NOMO-1 treated with dmso at 0.1 percent for 144 hours (cell line): Measurements from ENCODE around the gene CDC42SE2.
A peak's percentile ranks its signal among the peaks of the same experiment; 100 is the strongest.
"Not testable (repeated sequence)": the region's sequence is repeated elsewhere in the genome, so short reads cannot be mapped to it uniquely, and the experiment has no call there.

Experiments
- DNase-seq: peaks from one replicate; lab custom pipeline; 2025; ENCODE audit not compliant: unreplicated experiment; lab: John Stamatoyannopoulos, UW

CDC42SE2 gene

DNA sequence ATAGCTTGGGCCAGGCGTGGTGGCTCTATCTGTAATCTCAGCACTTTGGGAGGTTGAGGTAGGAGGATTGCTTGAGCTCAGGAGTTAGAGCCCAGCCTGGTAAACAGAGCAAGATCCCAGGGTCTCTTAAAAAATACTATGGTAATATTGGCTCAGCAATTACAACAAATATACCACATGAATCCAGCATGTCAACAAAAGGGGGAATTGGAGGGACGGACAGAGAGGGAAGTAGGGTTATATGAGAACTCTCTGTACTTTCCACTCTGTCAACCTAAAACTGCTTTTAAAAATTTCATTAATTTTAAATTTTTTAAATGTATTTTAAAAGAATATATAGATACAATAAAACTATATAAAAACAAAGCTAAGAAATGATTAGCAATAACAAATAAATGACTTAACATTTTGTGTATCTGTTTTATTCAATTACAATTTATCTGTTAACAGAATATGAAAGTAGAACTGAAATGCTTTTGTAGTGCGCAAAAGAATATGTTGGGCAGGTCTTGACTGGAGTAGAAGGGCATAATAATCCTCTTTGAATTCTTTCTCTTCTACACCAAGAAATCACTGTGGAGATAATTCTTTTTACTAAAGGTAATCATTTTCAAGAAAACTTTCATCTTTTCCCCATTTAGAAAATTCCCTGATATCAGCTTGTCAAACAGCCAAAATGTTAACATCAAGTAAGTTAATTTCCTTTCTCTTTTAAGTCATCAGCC lies 12.9 kb upstream of the CDC42SE2 start:
- DNase-seq: no peak

DNA sequence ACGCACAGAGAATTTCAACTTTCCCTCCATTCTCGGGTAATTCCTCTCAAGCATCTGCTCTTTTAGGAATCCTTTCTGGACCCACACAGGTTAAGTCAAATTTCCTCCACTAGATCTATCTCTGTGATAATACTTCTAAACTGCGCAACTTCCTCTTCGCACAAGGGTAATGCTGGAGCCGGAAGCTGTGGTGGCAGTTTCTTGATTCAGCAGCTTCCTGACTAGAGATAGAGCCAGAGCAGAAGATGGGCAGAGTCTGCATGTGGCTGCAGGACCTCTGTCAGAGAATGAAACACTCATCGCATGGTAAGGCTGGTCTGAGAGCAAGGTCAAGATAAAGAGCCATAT lies 11.1 kb upstream of the CDC42SE2 start:
- DNase-seq: peak; percentile 94

DNA sequence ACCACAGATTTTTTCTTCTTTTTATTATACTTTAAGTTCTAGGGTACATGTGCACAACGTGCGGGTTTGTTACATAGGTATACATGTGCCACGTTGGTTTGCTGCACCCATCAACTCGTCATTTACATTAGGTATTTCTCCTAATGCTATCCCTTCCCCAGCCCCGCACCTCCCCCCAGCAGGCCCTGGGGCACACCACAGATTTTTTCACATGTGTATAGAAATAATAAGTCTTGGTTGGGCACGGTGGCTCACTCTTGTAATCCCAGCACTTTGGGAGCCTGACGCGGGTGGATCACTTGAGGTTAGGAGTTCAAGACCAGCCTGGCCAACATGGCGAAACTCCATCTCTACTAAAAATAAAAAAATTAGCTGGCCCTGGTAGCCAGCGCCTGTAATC lies 9.8 kb upstream of the CDC42SE2 start:
- DNase-seq: not testable (repeated sequence)

DNA sequence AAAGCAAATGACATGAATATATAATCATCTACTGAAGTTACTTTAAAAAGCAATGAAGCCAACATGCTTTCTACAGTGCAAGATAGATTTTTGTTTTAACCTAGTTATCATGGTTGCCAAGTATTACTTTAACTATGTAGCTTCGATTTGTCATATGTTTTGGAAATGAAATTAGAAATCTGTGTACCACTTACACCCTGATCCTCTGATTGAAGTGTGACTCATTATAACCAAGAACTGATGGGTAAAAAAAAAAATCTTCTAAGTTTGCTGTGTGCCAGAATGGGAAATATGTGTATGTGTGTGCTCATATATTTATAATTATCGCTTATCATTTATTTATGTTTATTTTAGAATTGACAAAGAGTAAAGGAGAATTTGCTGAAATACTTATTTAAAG lies 9.1 kb upstream of the CDC42SE2 start:
- no peak for DNase-seq

DNA sequence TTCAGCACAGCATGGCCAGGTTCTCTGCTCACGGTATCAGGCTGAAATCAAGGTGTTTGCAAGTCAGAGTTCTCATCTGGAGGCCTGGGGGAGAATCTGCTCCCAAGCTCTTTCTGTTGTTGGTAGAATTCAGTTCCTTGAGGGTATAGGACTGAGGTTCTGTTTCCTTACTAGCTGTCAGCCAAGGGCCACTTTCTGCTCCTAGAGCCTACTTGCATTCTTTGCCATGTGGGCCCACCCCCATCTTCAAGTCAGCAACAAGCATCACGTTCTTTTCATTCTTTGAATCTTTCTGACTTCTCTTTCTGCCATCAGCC lies 7.4 kb upstream of the CDC42SE2 start:
- DNase-seq: no peak

DNA sequence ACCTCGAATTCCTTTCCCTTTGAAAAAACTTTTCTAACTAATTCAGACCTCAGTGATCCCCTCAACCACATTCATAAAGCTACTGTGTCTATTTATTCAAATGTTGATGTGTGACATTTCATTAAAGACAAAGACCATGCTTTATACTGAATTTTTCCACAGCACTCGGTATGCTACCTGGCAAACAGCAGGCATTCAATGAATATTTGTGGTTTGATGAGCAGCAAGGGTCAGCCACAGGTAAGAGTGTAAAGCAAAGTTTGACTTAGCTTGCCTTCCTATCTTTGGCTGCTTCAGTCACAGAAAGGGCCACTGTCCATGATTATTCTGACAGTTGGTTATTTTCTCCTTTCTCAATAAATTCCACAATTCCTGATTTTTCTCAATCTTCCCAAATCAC lies 5.1 kb upstream of the CDC42SE2 start:
- no peak for DNase-seq

DNA sequence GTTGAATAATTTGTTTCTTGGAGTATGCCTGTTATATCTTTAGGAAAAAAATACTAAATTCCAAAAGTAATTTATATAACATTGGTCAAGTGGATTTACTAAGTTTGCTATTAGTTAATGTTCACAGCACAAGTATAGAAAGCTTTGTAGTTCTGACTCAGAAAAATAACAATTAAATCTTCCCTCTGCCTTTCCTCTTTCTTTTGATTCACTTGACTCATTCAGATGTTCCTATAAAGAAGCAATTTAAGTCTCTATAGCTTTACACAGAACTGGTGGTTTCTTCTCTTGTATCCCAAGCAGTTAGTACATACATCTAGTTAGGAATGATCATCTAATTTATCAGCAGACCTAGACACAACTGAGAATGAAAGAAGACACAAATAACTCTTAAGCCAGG lies 4.5 kb upstream of the CDC42SE2 start:
- no peak for DNase-seq

DNA sequence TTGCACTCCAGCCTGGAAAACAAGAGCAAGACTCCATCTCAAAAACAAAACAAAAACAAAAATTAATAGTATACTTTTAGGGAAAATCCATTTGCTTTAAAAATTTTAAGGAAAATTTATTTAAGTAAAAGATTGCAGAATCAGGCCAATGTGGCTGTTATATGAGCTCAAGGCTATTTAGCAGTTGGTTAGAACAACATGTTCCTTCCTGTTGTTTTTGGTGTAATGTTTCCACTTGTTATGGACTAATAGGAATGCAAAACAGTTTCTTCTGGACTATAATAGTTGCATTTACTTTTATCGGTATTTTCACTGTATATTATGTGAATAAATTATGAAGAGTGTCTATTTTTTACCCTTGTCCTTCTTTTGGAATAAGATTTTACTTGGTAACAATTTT lies 3.0 kb upstream of the CDC42SE2 start:
- DNase-seq: no peak

DNA sequence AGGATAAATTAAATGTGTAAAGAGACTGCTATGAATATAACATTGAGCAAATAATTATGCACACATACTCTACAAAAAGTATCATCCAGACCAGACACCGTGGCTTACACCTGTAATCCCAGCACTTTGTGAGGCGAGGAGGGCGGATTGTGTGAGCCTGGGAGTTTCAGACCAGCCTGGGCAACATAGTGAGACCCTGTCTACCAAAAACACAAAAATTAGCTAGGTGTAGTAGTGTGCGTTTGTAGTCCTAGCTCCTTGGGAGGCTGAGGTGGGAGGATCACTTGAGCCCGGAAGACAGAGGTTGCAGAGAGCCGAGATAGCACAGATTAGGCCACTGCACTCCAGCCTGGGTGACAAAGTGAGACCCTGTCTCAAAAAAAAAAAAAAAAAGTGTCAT lies 2.4 kb upstream of the CDC42SE2 start:
- DNase-seq: no peak

DNA sequence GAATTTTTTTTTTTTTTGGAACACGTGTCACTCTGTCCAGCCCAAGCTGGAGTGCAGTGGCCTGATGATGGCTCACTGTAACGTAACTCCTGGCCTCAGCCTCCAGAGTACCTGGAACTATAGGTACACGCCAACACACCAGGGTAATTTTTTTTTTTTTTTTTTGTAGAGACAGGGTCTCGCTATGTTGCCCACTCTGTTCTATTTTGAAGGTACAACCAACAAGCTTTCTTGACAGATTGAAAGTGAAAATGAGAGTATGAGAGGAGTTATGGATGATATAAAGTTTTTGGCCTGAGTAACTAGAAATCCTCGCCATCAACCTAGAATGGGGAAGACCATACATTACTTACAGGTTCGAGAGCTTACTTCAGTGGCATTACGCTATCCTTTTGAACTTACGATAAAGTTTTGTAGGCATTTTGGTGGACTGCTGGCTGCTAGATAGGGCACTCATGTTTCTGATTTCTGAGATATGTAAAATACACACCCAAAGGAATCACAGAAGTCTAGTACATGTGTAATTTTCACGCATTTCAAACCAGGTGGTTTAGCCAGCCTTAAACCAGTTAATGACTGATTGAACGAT lies 806 bp upstream of the CDC42SE2 start:
- DNase-seq: no peak

DNA sequence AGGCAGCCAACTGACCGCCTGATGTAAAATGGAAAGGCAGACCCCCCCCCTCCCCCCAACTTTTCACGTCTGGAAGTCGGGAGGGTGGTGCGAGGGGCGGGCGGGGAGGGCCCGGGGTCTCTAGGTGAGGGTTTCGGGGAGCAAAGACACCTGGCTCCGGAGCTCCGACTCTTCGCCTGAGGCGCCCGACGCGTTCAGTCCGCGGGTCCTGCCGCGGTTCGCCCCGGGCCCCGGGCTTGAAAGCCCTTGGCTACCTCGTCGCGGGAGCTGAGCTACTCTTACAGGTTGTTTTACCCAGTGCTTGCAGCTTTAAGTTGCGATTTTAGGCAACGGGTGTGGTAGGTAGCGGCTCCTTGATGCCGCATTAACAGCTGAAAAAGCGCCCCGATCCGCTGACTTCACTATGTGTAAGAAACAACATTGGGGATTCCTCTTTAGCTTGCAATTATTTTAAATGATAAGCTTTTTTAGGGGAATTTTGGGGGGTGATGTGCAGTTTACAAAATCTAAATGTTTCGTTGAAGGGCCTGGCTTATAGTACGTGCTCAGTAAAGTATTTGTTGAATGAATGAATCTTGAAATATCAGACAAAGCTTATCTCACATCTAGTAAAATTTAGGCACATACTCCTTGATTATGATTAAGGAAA lies 722 bp downstream of the CDC42SE2 start:
- no peak for DNase-seq

DNA sequence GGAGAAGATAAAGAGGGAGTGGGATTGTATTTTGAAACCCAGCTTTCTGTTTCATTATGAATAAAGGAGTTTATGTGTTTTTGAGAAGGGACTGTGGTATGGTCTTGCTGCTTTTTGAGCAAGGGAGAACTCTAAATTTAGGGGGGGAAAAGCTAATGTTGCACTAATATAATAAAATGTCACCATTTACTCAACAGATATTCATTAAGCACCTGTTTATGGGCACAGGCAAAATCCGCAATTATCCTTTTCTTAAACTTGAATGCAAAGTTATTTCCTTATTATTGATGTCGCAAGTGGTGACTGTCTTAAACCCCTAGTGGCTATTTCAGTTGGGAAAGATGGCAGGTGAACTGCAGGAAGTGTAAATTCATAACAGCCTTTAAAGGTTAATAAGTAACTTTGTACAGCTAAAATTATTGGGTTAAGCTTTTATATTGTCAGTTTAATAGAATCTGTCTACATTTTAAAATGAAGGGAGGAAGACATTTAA lies 1.5 kb downstream of the CDC42SE2 start:
- DNase-seq: peak; percentile 57

DNA sequence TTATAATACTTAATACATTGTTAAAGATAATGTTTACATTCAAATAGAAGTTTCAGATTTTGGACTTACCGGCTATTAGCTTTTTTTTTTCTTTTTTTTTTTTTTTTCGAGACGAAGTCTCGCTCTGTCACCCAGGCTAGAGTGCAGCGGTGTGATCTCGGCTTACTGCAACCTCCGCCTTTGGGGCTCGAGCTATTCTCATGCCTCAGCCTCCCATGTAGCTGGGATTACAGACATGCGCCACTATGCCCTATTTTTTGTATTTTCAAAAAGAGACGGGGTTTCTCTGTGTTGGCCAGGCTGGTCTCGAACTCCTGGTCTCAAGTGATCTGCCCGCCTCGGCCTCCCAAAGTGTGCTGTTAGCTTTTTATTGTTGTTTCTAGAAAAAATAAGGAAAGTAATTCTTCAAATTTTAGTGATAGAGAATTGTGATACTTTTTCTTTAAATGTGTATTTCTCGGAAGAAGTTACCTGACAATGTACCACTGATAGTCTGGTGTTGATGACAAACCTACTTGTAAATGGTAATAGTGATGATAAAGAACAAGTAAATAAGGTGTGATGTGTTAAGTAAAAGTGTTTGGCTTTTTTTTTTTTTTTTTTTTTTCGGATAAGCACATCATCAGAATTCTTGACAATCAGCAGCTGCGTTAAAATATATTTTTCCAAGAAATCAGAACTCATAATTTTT lies 2.7 kb downstream of the CDC42SE2 start:
- no peak for DNase-seq

DNA sequence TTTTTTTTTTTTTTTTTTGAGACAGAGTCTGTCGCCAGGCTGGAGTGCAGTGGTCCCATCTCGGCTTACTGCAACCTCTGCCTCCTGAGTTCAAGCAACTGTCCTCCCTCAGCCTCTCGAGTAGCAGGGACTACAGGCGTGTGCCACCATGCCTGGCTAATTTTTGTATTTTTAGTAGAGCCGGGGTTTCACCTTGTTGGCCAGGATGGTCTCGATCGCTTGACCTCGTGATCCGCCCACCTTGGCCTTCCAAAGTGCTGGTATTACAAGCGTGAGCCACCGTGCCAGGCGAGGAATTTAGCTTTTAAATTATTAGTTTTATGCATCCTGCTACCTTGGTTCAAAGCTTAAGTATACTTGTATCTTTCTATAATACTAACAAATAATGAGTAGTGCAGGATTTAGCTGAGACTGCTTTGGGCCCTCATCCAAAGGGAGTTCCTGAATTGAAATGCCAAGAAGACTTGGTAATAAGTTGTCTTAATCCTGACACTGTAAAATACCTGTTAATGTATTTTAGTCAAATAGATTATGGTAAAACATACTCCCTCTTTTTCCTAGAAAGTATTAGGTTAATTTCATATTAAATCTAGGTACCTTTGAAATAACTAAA lies 5.0 kb downstream of the CDC42SE2 start:
- DNase-seq: no peak

DNA sequence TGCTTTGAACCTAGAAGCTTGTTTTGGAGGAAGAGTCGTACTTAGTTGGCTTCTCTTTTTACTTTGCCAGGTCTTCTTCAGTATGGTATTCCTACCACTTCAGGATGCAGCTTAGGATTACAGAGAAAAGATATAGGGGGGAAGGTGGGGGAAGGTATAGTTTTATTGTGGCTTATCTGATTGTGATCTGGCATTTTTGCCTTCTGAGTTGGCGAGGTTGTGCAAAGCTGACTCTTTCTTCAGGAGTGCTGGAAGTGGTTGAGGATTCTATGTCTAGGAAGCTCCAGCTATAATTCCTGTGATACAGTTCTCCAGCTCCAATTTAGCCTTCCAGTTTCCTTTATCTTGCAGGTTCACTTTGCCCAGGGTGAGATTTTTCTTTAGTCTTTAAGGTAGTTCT lies 7.0 kb downstream of the CDC42SE2 start:
- DNase-seq: no peak

DNA sequence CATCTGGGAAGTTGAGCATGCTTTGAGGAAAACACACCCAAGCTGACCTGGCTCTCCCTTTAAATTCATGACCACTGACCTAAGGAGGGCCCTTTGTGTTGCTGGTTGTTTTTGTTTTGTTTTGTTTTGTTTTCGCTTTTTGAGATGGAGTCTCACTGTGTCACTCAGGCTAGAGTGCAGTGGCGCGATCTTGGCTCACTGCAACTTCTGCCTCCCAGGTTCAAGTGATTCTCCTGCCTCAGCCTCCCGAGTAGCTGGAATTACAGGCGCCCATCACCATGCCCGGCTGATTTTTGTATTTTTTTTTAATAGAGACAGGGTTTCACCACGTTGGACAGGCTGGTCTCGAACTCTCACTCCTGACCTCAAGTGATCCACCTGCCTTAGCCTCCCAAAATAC lies 8.0 kb downstream of the CDC42SE2 start:
- DNase-seq: not testable (repeated sequence)

DNA sequence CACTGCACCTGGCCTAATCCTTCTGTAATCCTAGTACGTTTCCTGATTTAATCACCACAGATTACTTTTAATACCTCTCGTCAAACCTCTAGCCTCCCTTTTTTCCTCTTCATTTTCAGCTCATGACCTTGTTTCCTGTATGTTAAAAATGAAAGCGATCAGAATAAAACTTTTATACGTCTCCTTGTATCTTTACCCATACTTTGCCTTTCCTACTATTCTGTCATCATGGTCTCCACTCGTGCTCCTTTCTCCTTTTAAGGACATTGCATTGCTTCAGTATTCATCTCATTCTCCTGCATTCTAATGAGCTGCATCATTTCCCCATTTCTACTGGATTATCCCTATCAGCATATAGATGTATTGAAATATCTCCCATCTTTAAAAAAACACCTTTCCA lies 8.5 kb downstream of the CDC42SE2 start:
- no peak for DNase-seq

DNA sequence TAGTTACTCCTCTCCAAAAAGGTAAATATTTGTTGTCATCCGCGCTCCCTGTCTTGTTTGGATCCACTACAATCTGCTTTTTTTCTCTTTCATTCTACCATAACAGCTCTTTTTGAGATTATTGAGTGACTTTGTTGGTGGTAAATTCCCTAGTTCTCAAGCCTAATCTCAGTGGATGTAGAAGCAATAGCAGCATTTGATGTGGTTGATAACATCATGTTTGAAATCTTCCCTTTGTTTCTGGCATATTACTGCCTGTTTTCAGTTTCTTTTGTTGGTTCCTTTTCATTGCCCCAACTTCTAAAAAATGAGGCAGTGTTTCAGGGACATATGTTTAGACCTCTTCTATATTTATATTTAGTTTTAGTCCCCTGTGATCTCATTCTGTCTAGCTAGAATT lies 8.9 kb downstream of the CDC42SE2 start:
- DNase-seq: no peak

DNA sequence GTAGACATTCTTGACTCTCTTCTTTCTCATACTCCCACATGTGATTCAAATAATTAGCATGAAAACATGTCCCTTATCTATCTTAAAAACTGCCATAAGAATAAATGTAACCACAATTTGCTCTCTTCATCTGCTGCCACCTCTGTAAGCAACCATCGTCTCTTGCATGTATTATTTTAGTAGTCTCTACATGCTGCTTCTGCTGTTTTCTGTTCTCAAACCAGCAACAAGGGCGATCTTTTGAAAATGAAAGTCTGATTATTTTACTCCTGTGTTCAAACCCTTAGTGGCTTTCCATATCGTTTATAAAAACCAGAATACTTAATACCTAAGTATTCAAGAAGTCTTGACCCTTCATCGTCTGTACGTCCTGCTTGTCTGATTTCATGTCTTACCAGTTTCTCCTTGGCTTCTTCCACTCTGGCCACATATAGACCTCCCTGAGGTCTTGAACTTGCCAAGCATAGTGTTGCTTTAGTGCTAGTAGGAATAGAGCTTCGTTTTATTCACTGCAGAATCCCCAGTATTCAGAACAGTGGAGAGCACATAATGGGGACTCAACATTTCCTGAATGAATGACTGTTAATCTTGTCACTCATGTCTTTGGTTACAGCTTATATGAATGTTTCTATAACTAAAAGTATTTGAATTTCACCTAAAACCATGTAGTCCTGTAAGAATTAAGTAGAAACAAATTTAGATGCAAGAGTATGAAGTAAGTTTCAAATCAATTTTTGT lies 10.6 kb downstream of the CDC42SE2 start:
- no peak for DNase-seq

DNA sequence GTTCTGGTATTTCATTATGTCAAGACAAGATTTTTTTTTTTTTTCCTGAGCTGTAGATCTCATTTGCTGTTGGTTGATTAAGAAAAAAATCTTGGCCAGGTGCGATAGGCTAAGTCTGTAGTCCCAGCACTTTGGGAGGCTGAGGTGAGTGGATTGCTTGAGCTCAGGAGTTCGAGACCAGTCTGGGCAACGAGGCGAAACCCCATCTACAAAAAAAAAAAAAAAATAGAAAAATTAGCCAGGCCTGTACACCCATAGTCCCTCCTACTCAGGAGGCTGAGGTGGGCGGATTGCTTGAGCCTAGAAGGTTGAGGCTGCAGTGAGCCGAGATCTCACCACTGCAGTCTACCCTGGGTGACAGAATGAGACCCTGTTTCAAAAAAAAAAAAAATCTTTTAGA lies 12.2 kb downstream of the CDC42SE2 start:
- no peak for DNase-seq

DNA sequence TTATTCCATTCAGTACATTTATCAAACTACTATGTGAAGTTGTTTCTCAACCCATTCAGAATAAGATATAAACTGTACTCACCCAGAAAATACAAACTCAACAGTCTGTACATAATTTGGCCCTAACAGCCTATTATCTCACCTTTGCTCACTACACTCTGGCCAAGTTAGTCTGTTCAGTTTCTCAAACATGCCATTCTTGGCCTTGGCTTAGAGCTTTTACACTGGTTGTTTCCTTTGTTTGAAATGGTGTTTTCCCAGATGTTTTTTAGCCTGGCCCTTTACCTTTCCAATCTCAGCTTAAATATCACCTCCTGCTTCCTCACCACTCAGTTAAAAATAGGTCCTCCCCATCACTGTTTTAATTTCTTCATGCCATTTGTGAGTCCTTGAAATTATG lies 13.6 kb downstream of the CDC42SE2 start:
- no peak for DNase-seq
